Small intestine (tissue), 7 donors: ENCODE data around the gene MBD5. TPM values are rescaled to one million over a fixed set of nuclear protein-coding genes. Genes with fewer than 3 reads are reported as not detected.

ENCODE experiments used
- DNase-seq, 2 donors: peaks; one replicate each; pipeline versions ENCODE4 v3.0.0 to v3.0.0-alpha.2; 2013
- FAIRE-seq: peaks from 2 replicates; lab custom pipeline; 2012; peaks lifted over from hg19 to GRCh38; lab: Jason Lieb, UNC
- H3K27ac ChIP-seq, 3 donors: one replicate each; pipeline ENCODE4 v1.5.1; 2013; ENCODE audit warnings: low read length in 2 of 3, mild to moderate bottlenecking in 2 of 3, control low read depth in 1 of 3, inconsistent platforms in 1 of 3, low read depth in 1 of 3, moderate library complexity in 1 of 3
- H3K27me3 ChIP-seq, 3 donors: one replicate each; pipeline ENCODE4 v1.6.1; 2013; ENCODE audit warnings: low read length in 3 of 3, inconsistent platforms in 1 of 3; ENCODE audit not compliant: control insufficient read depth in 3 of 3, insufficient read depth in 3 of 3
- H3K36me3 ChIP-seq, 3 donors: one replicate each; pipeline ENCODE4 v1.6.1; 2013; ENCODE audit warnings: low read length in 3 of 3, inconsistent platforms in 1 of 3, low read depth in 1 of 3, mild to moderate bottlenecking in 1 of 3, moderate library complexity in 1 of 3; ENCODE audit not compliant: control insufficient read depth in 3 of 3, insufficient read depth in 2 of 3
- H3K4me1 ChIP-seq, 3 donors: one replicate each; pipeline ENCODE4 v1.6.1; 2013; ENCODE audit warnings: low read length in 2 of 3, inconsistent platforms in 1 of 3, low read depth in 1 of 3, mild to moderate bottlenecking in 1 of 3, moderate library complexity in 1 of 3; ENCODE audit not compliant: control insufficient read depth in 3 of 3, insufficient read depth in 2 of 3
- H3K4me3 ChIP-seq, 3 donors: one replicate each; pipeline ENCODE4 v1.5.1; 2013; ENCODE audit warnings: low read length in 3 of 3, control low read depth in 1 of 3, inconsistent platforms in 1 of 3, low read depth in 1 of 3, mild to moderate bottlenecking in 1 of 3, moderate library complexity in 1 of 3
- H3K9me3 ChIP-seq, 2 donors: one replicate each; pipeline ENCODE4 v1.6.1; 2013; ENCODE audit warnings: low read depth in 1 of 2, low read length in 1 of 2; ENCODE audit not compliant: control insufficient read depth in 2 of 2, insufficient read depth in 1 of 2
- WGBS, 3 donors: extraction: QIAGEN DNeasy Blood & Tissue Kit; methylation state at CpG; one replicate each; pipeline ENCODE4 v1.1.7; 2013; 5-methylcytosine and 5-hydroxymethylcytosine counted together
- polyA plus RNA-seq, 4 donors: library from polyadenylated mRNA; stranded (reverse) in 3 of 4; unstranded in 1 of 4; fragments of 200-250 nt in 3 of 4; fragments of 120-200 nt in 1 of 4; gene quantifications; one replicate each; pipeline versions ENCODE4 v1.2.1 to v1.2.3, GENCODE V29; 2013
- donor health status: healthy with polysubstance abuse.
- donor health status: control.
- donor health status: control.
- donor health status: Bipolar disorder and iron deficiency.
- donor health status: healthy.

MBD5 gene
- polyA plus RNA-seq, 4 donors: 2.7 to 19.2 (median 4.7) TPM

- H3K36me3 ChIP-seq: no peaks in the 10 kb centered on the region
- WGBS, 3 donors: 85 to 95% (median 88%) methylated on average over 5 of the region's 5 CpGs
Measured at GRCh38 chr2:148557844-148558436, 537.0 kb downstream of the MBD5 start.

GRCh38 chr2:148560496-148560895 is 539.6 kb downstream of the MBD5 start:
- FAIRE-seq: no peak
- Histone ChIP-seq H3K27ac (no peak overlapping the region), H3K27me3 (peaks cover 0 to 3% (median 0%) of the 10 kb centered on the region in 3 donors), H3K4me3 (no peak overlapping the region), H3K4me1 (no peaks in the 10 kb centered on the region), H3K9me3 (peaks cover 0 to 2% of the 10 kb centered on the region in 2 donors), H3K36me3 (no peaks in the 10 kb centered on the region)
- WGBS, 3 donors: 69 to 78% (median 77%) methylated on average over 5 of the region's 5 CpGs
- DNase-seq: no peak

More at GRCh38 chr2:148557844-148558436, 537.0 kb downstream of the MBD5 start:
- DNase-seq (no peak), FAIRE-seq (no peak)
- H3K4me3 ChIP-seq: no peak overlapping the region
- peaks cover 0 to 3% (median 0%) of the 10 kb centered on the region in 3 donors for H3K27me3 ChIP-seq
- H3K27ac ChIP-seq: no peak overlapping the region
- no peaks in the 10 kb centered on the region for H3K4me1 ChIP-seq
- peaks cover 0 to 2% of the 10 kb centered on the region in 2 donors for H3K9me3 ChIP-seq

- no peak overlapping the region for H3K27ac ChIP-seq
- no peak for FAIRE-seq
- H3K27me3 ChIP-seq: peaks cover 0 to 3% (median 0%) of the 10 kb centered on the region in 3 donors
- no peak overlapping the region for H3K4me3 ChIP-seq
- H3K4me1 ChIP-seq: no peaks in the 10 kb centered on the region
- no peaks in the 10 kb centered on the region for H3K36me3 ChIP-seq
- 77 to 84% (median 81%) methylated on average over 14 of the region's 14 CpGs for WGBS, 3 donors
- DNase-seq: no peak
- H3K9me3 ChIP-seq: peaks cover 0 to 2% of the 10 kb centered on the region in 2 donors
Measured at GRCh38 chr2:148561389-148561788, 540.5 kb downstream of the MBD5 start.

- DNase-seq (no peak), FAIRE-seq (no peak)
- Histone ChIP-seq H3K27ac (no peak overlapping the region), H3K27me3 (peaks cover 0 to 3% (median 0%) of the 10 kb centered on the region in 3 donors), H3K4me1 (no peaks in the 10 kb centered on the region), H3K9me3 (no peaks in the 10 kb centered on the region), H3K4me3 (no peak overlapping the region), H3K36me3 (no peaks in the 10 kb centered on the region)
- WGBS, 3 donors: 68 to 70% (median 69%) methylated on average over 4 of the region's 4 CpGs
Measured at GRCh38 chr2:148565272-148565894, 544.5 kb downstream of the MBD5 start.

Other genes starting within 250 kb of the MBD5 start
- gene ACVR2A, start 176.1 kb upstream of the MBD5 start, polyA plus RNA-seq: 10 to 100 TPM in 2 of 4 donors, 1 to 10 TPM in 2; 8.0 to 22.2 (median 9.8) TPM
- 10 to 100 TPM; 10.1 to 47.7 (median 13.5) TPM for gene ORC4, start 354 bp upstream of the MBD5 start, polyA plus RNA-seq